Stimulated activated CD8-positive, alpha-beta memory T cell treated with anti-CD3 and anti-CD28 coated beads, Interleukin-15, amount 100 ng/mL, for 24 hours (primary cell): ENCODE results near the gene CLSTN3.

Experiments
- DNase-seq: peaks from one replicate; pipeline ENCODE4 v3.0.0-alpha.2; 2020; ENCODE audit warnings: low read depth

Gene CLSTN3

GRCh38 chr12:7127916-7128626 is 2.1 kb upstream of the CLSTN3 start:
- DNase-seq: no peak

GRCh38 chr12:7128681-7129286 is 1.4 kb upstream of the CLSTN3 start, which contains the start of gene RBP5:
TSS of gene RBP5 (minus strand) at chr12:7128889. CDS start at chr12:7128775, 114 bp downstream.
- DNase-seq: no peak

- DNase-seq: no peak
Measured at GRCh38 chr12:7129287-7129871, 792 bp upstream of the CLSTN3 start.

GRCh38 chr12:7130701-7131501 is 730 bp downstream of the CLSTN3 start:
- DNase-seq: no peak

DNA sequence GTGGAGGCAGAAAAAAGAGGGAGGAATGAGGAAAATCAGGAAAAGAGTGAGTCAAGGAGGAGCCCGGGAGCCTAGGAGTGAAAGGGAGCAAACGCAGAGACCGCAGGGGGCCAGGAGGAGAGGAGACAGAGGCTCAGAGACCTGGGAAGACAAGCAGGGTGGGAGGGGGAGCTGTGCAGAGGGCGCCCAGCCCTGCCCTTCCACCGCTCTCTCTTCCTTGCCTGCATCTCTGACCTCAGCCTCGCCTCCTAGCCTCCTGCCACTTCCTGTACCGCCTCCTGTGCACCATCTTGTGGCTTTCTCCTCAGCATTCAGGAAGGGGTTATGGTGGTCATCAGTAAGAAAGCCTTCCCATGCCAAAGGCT is 1.3 kb downstream of the CLSTN3 start:
- no peak for DNase-seq

GRCh38 chr12:7134396-7135166 is 4.4 kb downstream of the CLSTN3 start:
- DNase-seq: no peak

DNA sequence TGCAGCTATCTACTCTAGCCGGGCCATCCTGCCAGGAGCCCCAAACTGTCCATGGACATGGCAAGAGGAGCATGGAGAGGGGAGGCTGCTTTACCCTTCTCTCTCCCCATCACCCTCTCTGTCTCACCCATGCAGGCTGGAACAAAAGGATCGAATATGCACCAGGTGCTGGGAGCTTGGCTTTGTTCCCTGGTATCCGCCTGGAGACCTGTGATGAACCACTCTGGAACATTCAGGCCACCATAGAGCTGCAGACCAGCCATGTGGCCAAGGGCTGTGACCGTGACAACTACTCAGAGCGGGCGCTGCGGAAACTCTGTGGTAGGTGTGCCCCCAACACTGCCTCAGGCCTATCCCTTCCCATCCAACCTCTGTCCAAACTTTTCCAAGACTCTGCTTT is 5.9 kb downstream of the CLSTN3 start:
- DNase-seq: no peak

- DNase-seq: no peak
Measured at GRCh38 chr12:7136676-7137075, 6.5 kb downstream of the CLSTN3 start.

- DNase-seq: no peak
Measured at GRCh38 chr12:7137908-7138307, 7.7 kb downstream of the CLSTN3 start.

GRCh38 chr12:7139200-7139599 is 9.0 kb downstream of the CLSTN3 start:
- no peak for DNase-seq

DNA sequence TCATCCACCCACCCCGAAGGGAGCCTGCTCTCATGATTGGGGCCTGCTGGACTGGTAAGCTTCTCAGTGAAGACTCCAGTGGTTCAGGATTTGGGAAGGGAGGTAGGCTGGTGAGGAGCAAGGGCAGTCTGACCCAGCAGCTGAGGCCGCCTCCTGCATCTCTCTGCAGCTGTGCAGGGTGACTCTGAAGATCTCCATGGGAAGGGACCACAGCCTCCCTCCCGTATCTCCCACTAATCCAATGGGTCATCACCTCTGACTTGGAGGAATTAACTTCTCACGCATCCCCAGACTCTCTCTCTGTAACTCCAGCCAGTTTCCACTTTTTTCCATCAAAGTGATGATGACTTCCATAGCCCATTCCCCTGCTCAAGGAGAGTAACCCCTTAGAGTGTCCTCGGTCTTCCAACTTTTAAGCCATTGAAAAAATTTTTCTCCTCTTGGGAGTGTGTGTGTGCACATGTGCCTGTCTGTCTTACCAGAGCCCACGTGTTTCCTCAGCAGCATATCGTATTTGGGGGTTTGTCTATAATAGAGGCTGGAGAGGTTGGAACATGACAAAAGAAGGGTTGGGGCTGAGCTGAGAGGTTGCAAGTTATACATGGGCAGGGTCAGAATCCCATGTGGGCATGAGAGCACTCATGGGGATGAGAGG is 11.3 kb downstream of the CLSTN3 start:
- no peak for DNase-seq

DNA sequence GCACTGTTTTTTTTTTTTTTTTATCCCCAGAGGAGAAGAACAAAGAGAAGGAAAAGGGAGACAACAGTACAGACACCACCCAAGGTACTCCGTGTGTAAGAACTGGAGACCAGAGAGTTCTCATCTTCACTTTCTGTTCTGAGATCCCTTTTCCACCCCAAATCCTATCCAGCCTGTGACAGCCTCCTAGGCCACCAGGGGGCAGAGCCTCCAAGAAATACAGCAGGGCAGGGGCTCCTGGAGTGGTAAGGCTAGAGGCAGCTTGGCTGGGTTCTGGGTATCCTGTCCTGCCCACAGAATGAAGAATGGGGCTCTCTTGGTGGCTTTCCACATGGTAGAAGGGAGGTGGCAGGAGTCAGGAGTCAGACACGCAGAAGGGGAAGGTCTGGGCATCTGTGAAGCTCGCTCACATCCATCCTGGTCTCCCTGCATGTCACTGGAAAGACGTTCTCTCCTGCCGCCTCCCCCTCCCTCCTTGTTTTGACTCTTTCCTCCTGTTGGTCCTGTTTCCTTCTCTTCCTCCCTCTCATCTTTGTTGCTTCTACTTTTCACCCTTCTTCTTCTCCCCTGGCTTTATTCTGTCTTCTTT is 12.0 kb downstream of the CLSTN3 start:
- no peak for DNase-seq

DNA sequence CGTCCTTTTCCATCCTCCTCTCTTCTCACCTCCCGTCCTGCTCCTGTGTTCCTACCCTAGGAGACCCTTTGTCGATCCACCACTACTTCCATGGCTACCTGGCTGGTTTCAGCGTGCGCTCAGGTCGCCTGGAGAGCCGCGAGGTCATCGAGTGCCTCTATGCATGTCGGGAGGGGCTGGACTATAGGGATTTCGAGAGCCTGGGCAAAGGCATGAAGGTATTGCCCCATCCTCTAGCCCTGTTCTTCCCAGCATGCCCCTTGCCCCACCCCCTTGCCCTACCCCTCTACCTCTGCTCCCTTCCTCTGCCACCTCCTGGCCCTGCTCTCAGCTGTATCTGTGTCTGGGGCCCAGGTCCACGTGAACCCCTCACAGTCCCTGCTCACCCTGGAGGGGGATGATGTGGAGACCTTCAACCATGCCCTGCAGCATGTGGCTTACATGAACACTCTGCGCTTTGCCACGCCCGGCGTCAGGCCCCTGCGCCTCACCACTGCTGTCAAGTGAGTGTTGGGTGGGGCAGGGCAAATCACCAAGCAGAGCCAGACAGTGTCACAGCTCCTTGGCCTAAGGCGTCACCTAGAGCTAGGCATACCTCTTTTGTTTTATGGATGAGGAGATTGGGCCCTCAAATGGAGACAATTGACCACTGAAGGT is 12.8 kb downstream of the CLSTN3 start:
- no peak for DNase-seq

GRCh38 chr12:7143564-7143963 is 13.4 kb downstream of the CLSTN3 start:
- no peak for DNase-seq

GRCh38 chr12:7144414-7145120 is 14.4 kb downstream of the CLSTN3 start:
- DNase-seq: no peak

DNA sequence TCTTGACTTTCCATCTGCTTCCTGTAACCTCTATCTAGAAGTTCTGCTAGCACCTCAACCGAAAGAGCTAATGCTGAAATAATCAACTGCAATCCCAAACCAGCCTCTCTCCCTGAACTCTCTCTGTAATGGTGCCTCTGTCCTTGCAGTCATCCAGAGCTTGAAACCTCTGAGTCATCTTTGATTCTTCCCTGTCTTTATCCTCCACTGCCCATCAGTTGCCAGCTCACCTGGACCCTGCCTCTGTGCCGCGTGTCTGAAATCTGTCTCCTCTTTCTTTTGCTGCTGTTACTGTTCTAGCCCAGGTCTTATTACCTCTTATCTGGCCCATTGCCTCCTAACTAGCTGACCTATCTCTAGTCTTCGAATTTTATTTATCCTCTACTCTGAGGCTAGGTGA is 15.5 kb downstream of the CLSTN3 start:
- no peak for DNase-seq

GRCh38 chr12:7146228-7146627 is 16.1 kb downstream of the CLSTN3 start:
- DNase-seq: no peak

DNA sequence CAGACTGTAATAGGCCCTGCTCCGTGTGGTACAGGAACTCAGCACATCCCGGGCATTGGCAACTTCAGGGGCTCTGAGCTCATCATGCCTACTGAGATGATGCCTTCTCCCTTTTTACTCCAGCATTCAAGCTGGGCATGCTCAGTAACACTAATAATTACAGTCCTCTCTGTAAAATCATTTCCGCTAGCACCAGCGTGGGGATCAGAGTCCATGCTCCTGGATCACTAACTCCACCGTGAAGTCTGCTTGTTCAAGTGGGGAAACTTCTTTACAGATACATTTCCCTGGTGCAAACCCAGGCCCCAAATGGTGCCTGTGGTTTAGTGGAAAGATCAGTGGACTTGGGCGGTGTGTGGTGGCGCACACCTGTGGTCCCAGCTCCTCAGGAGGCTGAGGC is 16.7 kb downstream of the CLSTN3 start:
- DNase-seq: no peak

GRCh38 chr12:7150356-7150755 is 20.2 kb downstream of the CLSTN3 start:
- DNase-seq: no peak

DNA sequence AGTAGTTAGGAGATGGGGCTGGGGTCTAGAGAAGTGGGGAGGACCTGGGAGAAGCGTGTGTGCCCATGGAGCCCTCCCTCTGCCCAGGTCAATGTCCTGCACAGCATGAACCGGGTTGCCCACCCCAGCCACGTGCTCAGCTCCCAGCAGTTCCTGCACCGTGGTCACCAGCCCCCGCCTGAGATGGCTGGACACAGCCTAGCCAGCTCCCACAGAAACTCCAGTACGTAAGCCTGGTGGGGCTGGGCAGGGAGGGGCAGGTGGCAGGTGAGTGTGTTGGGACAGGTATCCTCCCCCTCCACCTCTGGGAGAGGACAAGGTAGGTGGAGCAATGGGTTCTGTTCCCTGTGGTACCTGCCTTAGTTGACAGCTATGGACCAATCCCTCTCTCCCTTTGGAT is 20.7 kb downstream of the CLSTN3 start:
- no peak for DNase-seq
